ENCODE measurements around the gene NEGR1.

GRCh38 chr1:71918630-71919029, 363.7 kb downstream of the NEGR1 start:
- no peak for TF ChIP-seq CTCF (IDR thresholded peaks at IDR 0.05; ENCODE audit: poor library complexity)
- no peak for TF ChIP-seq EZH2 (IDR thresholded peaks at IDR 0.05; ENCODE audit: borderline replicate concordance)
- no peak for TF ChIP-seq EZH2phosphoT487 (IDR thresholded peaks at IDR 0.05; ENCODE audit: low read depth, severe bottlenecking, unreplicated experiment)

Data from hepatocyte (in vitro differentiated cells).